Fibroblast of mammary gland (primary cell): ENCODE measurements around the gene RFC1.
A peak's percentile ranks its signal among the peaks of the same experiment; 100 is the strongest.
"Not testable (repeated sequence)": the region's sequence is repeated elsewhere in the genome, so short reads cannot be mapped to it uniquely, and the experiment has no call there.

Experiments
- DNase-seq: peaks from one replicate; pipeline ENCODE4 v3.0.0-alpha.2; 2010; ENCODE audit warnings: low read depth
- H3K4me3 ChIP-seq: 2 replicates; pipeline ENCODE4 v1.5.1; 2011; ENCODE audit warnings: low read depth, mild to moderate bottlenecking, low read length, moderate library complexity; ENCODE audit not compliant: control insufficient read depth
- TF ChIP-seq, protein P1 (sequence below): conservative IDR thresholded peaks from 2 replicates; pipeline ENCODE4 v1.5.1; 2011; ENCODE audit warnings: low read depth, low read length, inconsistent platforms; ENCODE audit not compliant: control insufficient read depth, insufficient read depth

RFC1 gene, protein sequence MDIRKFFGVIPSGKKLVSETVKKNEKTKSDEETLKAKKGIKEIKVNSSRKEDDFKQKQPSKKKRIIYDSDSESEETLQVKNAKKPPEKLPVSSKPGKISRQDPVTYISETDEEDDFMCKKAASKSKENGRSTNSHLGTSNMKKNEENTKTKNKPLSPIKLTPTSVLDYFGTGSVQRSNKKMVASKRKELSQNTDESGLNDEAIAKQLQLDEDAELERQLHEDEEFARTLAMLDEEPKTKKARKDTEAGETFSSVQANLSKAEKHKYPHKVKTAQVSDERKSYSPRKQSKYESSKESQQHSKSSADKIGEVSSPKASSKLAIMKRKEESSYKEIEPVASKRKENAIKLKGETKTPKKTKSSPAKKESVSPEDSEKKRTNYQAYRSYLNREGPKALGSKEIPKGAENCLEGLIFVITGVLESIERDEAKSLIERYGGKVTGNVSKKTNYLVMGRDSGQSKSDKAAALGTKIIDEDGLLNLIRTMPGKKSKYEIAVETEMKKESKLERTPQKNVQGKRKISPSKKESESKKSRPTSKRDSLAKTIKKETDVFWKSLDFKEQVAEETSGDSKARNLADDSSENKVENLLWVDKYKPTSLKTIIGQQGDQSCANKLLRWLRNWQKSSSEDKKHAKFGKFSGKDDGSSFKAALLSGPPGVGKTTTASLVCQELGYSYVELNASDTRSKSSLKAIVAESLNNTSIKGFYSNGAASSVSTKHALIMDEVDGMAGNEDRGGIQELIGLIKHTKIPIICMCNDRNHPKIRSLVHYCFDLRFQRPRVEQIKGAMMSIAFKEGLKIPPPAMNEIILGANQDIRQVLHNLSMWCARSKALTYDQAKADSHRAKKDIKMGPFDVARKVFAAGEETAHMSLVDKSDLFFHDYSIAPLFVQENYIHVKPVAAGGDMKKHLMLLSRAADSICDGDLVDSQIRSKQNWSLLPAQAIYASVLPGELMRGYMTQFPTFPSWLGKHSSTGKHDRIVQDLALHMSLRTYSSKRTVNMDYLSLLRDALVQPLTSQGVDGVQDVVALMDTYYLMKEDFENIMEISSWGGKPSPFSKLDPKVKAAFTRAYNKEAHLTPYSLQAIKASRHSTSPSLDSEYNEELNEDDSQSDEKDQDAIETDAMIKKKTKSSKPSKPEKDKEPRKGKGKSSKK

DNA sequence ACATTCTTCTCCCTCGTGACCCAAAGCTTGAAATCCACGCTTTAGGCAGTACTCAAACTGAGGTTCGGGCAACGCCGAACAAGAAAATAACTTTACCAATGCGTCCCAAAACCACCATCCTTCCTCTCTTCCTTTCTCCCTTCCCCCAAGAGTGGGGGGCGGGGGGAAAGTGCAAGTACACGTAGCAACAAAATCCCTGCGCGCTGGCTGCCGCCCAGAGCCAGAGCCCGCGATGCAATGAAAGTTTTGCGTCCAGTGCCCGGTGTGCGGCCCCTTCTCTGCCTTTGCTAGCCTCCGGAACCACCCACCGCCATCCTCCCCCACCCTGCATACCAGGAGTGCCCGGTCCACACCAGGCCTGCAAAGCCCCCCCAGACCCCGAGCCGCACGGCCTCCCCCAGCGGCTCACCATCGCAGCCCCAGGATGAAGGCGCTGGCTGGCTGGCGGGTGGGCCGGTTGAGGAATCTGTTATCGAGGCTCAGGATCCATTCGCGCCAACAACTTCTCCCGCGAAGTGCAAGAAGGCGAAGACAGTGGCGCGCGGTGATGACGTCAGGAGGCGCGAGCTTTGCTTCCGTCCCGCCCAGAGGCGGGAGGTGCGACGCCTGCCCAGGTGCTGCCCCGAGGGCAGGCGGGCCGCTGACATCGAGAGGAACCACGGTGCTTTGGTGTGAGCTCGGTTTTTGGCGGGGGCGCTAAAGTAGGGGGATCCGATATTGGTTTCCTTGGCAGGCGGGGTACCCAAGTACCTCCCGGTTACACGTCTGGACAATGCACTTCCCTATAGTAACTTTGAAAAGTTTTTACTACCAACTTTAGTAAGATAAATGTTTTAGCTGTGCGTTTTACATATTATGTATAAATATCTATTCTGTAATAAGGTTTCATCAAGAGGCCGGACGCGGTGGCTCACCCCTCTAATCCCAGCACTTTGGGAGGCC, at the start of gene RFC1:
TSS of gene RFC1 (minus strand) at position 533 of the 942 bp plus-strand sequence. CDS start at position 412, 121 bp downstream.
- TF ChIP-seq, protein P1, sequence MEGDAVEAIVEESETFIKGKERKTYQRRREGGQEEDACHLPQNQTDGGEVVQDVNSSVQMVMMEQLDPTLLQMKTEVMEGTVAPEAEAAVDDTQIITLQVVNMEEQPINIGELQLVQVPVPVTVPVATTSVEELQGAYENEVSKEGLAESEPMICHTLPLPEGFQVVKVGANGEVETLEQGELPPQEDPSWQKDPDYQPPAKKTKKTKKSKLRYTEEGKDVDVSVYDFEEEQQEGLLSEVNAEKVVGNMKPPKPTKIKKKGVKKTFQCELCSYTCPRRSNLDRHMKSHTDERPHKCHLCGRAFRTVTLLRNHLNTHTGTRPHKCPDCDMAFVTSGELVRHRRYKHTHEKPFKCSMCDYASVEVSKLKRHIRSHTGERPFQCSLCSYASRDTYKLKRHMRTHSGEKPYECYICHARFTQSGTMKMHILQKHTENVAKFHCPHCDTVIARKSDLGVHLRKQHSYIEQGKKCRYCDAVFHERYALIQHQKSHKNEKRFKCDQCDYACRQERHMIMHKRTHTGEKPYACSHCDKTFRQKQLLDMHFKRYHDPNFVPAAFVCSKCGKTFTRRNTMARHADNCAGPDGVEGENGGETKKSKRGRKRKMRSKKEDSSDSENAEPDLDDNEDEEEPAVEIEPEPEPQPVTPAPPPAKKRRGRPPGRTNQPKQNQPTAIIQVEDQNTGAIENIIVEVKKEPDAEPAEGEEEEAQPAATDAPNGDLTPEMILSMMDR: no peak
- DNase-seq: peak; percentile 91
- H3K4me3 ChIP-seq: peak within 1 kb of the TSS; percentile 96

DNA sequence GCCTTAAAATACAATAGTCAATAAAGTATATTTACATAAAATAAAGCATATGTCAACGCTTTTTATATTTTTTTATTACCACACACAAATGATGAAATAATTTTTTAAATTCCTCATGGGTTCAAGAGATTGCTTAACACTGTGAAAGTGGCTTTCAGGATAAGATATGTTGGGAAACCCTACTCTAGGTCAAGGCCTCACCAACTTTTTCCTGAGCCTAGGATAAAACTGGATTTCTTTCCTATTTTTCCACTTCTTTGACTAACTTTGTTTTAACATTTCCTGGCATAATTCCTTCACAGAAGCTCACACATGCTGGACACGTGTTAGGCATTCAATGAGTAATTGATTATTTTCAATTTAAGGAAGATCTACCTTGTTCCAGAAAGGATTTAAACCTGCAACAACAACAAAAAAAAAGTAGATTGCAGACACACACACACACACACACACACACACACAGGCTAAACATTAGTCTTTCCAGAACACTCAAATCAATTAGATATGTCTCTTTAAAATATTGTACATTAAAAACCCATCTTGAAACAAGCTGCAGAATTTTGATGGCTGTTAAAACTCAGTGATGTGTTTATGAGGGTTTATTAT, 49.6 kb upstream of the RFC1 start:
- peak; percentile 12 for DNase-seq
- TF ChIP-seq, protein P1: no peak
- no peak overlapping the region for H3K4me3 ChIP-seq

DNA sequence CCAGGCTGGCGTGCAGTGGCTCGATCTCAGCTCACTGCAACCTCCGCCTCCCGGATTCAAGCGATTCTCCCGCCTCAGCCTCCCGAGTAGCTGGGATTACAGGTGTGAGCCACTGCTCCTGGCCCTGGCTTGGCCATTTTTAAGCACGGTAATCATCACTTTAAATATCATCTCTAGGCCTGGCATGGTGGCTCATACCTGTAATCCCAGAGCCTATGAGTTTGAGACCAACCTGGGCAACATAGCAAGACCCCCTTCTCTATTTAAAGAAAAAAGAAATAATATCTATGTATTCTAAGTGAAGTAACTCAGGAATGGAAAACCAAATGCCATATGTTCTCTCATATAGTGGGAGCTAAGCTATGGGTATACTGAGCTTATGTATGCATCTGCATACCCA, 45.4 kb upstream of the RFC1 start:
- H3K4me3 ChIP-seq, DNase-seq: not testable (repeated sequence)

DNA sequence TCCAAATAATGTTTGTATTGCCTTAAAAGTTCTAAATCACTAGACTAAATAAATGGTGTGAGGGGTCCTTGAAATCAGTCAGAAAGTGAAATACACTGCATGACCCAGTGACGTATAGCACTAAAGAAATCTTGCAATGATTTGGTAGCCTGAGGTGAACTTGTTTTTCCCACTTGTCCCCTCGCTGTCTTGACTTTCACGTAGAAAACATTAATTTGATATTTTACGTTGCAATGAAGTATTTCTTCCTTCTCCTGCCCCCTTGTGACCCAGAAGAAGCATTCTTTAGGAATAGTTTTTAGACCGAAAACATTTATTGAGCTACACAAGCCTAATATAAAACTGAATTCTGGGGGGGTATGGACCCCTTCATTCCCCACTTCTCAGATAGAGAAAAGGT, 44.3 kb upstream of the RFC1 start:
- no peak overlapping the region for H3K4me3 ChIP-seq
- DNase-seq: peak; percentile 21
- TF ChIP-seq, protein P1: peak; percentile 24

DNA sequence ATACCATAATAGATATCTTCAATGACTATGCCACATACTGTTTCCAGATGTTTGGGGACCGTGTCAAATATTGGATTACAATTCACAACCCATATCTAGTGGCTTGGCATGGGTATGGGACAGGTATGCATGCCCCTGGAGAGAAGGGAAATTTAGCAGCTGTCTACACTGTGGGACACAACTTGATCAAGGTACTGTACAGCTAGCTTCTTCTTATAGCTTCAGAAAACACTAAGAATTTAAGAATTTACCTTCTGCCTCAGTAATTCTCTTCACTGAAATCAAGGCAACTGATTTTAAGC, 41.4 kb upstream of the RFC1 start:
- DNase-seq: no peak
- TF ChIP-seq, protein P1: no peak
- H3K4me3 ChIP-seq: no peak overlapping the region

DNA sequence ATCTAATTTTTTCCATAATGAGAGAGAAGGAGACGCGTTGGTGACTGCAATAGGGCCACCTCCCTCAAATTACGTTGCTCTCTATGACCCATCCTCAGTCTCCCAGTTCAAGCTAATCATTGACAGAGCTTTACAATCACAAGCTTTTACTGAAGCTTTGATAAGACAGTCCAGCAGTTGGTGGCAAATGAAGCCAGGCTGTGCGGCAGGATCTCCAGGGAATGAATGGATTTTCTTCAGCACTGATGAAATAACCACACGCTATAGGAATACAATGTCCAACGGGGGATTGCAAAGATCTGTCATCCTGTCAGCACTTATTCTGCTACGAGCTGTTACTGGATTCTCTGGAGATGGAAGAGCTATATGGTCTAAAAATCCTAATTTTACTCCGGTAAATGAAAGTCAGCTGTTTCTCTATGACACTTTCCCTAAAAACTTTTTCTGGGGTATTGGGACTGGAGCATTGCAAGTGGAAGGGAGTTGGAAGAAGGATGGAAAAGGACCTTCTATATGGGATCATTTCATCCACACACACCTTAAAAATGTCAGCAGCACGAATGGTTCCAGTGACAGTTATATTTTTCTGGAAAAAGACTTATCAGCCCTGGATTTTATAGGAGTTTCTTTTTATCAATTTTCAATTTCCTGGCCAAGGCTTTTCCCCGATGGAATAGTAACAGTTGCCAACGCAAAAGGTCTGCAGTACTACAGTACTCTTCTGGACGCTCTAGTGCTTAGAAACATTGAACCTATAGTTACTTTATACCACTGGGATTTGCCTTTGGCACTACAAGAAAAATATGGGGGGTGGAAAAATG, 40.8 kb upstream of the RFC1 start, which contains the start of gene KLB:
TSS of gene KLB (plus strand) at position 168 of the 821 bp plus-strand sequence. CDS start at position 188, 20 bp downstream.
- no peak within 1 kb of the TSS for H3K4me3 ChIP-seq
- peak; percentile 49 for DNase-seq
- TF ChIP-seq, protein P1: no peak

DNA sequence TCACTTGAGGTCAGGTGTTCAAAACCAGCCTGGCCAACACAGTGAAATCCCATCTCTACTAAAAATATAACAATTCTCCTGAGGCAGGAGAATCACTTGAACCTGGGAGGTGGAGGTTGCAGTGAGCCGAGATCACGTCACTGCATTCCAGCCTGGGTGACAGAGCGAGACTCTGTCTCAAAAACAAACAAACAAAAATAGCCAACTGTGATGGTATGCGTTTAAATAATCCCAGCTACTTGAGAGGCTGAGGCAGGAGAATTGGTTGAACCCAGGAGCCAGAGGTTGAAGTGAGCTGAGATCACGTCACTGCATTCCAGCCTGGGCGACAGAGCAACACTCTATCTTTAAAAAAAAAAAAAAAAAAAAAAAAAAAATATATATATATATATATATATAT, 35.5 kb upstream of the RFC1 start:
- H3K4me3 ChIP-seq, DNase-seq: not testable (repeated sequence)
